ENCODE results near the gene BACH2.

GRCh38 chr6:90326404-90327057 is 29.9 kb upstream of the BACH2 start:
- TF ChIP-seq CTCF (IDR thresholded peaks at IDR 0.05) (no peak), POLR2A (IDR thresholded peaks at IDR 0.05) (no peak), EP300 (IDR thresholded peaks at IDR 0.05) (no peak), POLR2AphosphoS5 (IDR thresholded peaks at IDR 0.05) (no peak)
